ENCODE measurements around the gene CTU1.

Gene CTU1

GRCh38 chr19:51124729-51125128, 16.5 kb upstream of the CTU1 start, which contains the start of gene SIGLEC9:
TSS of gene SIGLEC9 (plus strand) at chr19:51124906. CDS start at chr19:51124975, 69 bp downstream.
- intact Hi-C loops (cut with DNase I; ENCODE audit: low total_unique reads): no loop called here
- peak within 1 kb of the TSS; percentile 8 to 27 for H3K4me3 ChIP-seq
- TF ChIP-seq CTCF (IDR thresholded peaks at IDR 0.05): no peak
- no peaks in the 10 kb centered on the region for H3K9me3 ChIP-seq
- peak; percentile 65 to 75 for DNase-seq
- H3K4me1 ChIP-seq: no peaks in the 10 kb centered on the region
- H3K27me3 ChIP-seq: peaks cover 0 to 30% of the 10 kb centered on the region in 2 donors
- no peaks in the 10 kb centered on the region for H3K36me3 ChIP-seq
- no peak within 1 kb of the TSS for H3K27ac ChIP-seq

GRCh38 chr19:51124216-51124615, 16.0 kb upstream of the CTU1 start:
- H3K9me3 ChIP-seq: no peaks in the 10 kb centered on the region
- no peak overlapping the region for H3K27ac ChIP-seq
- no peaks in the 10 kb centered on the region for H3K36me3 ChIP-seq
- H3K4me1 ChIP-seq: no peaks in the 10 kb centered on the region
- intact Hi-C loops (cut with DNase I; ENCODE audit: low total_unique reads): no loop called here
- no peak for TF ChIP-seq CTCF (IDR thresholded peaks at IDR 0.05)
- no peak for DNase-seq
- peaks cover 0 to 27% of the 10 kb centered on the region in 2 donors for H3K27me3 ChIP-seq
- no peak overlapping the region for H3K4me3 ChIP-seq

GRCh38 chr19:51123802-51124201, 15.6 kb upstream of the CTU1 start:
- H3K27ac ChIP-seq: no peak overlapping the region
- no peak for DNase-seq
- intact Hi-C loops (cut with DNase I; ENCODE audit: low total_unique reads): no loop called here
- no peak for TF ChIP-seq CTCF (IDR thresholded peaks at IDR 0.05)
- H3K36me3 ChIP-seq: no peaks in the 10 kb centered on the region
- H3K27me3 ChIP-seq: peaks cover 0 to 27% of the 10 kb centered on the region in 2 donors
- no peak overlapping the region for H3K4me3 ChIP-seq
- H3K4me1 ChIP-seq: no peaks in the 10 kb centered on the region
- no peaks in the 10 kb centered on the region for H3K9me3 ChIP-seq

GRCh38 chr19:51123381-51123800, 15.2 kb upstream of the CTU1 start:
- peak in 1 of 2 donors; percentile 45 for DNase-seq

GRCh38 chr19:51122112-51122981, 14.1 kb upstream of the CTU1 start:
- H3K4me3 ChIP-seq: no peak overlapping the region
- TF ChIP-seq CTCF (IDR thresholded peaks at IDR 0.05): no peak
- H3K27ac ChIP-seq: no peak overlapping the region
- intact Hi-C loops (cut with DNase I; ENCODE audit: low total_unique reads): no loop called here
- DNase-seq: no peak
- H3K9me3 ChIP-seq: no peaks in the 10 kb centered on the region
- H3K36me3 ChIP-seq: no peaks in the 10 kb centered on the region
- H3K4me1 ChIP-seq: no peaks in the 10 kb centered on the region
- peaks cover 0 to 29% of the 10 kb centered on the region in 2 donors for H3K27me3 ChIP-seq

More at GRCh38 chr19:51123381-51123800, 15.2 kb upstream of the CTU1 start:
- H3K36me3 ChIP-seq: no peaks in the 10 kb centered on the region
- H3K27ac ChIP-seq: no peak overlapping the region
- no peaks in the 10 kb centered on the region for H3K9me3 ChIP-seq
- no peak for TF ChIP-seq CTCF (IDR thresholded peaks at IDR 0.05)
- H3K27me3 ChIP-seq: peaks cover 0 to 27% of the 10 kb centered on the region in 2 donors
- intact Hi-C loops (cut with DNase I; ENCODE audit: low total_unique reads): no loop called here
- H3K4me3 ChIP-seq: no peak overlapping the region
- no peaks in the 10 kb centered on the region for H3K4me1 ChIP-seq

Measured in tibial artery (tissue), 4 donors.